OCI-LY1 (cell line): ENCODE measurements around the gene CDK5R2.

ENCODE experiments used
- CTCF ChIP-seq: fragments of 200-600 bp; sonication (generic), shearing (Covaris generic); IDR thresholded peaks from 2 replicates; pipeline ENCODE4 v1.5.1; 2017; ENCODE audit warnings: mild to moderate bottlenecking, antibody characterized with exemption, low read length, moderate library complexity, mixed read lengths
- EZH2 ChIP-seq: fragments of 200-600 bp; sonication (generic), shearing (Covaris generic); IDR thresholded peaks from 2 replicates; pipeline ENCODE4 v1.8.0; 2017; ENCODE audit warnings: borderline replicate concordance, mixed run types, mild to moderate bottlenecking, antibody characterized with exemption, low read length, moderate library complexity, mixed read lengths

- no peak for TF ChIP-seq CTCF
- TF ChIP-seq EZH2: no peak
These were observed 26.0 kb downstream of the CDK5R2 start for GRCh38 chr2:218985325-218986091.
